Measurements from ENCODE around the gene EML2. TPM values are rescaled to one million over a fixed set of nuclear protein-coding genes. Genes with fewer than 3 reads are reported as not detected.

The EML2 gene
- total and polyA plus RNA-seq, 2 of the 4 experiments (the other 2 are of a cell fraction), result 11.8 to 25.3 TPM

- in situ Hi-C loops (cut with MboI; ENCODE audit: low sequenced_read_pairs), result no loop called here
- dilution Hi-C loops (cut with HindIII; ENCODE audit: low sequenced_read_pairs, unreplicated experiment), result no loop called here
- peak; percentile 73 for ATAC-seq (ENCODE audit: low read depth)
- H3K4me2 ChIP-seq (ENCODE audit: low read depth, low read length), result no peak overlapping the region
- no TSS peak for BruUV-seq (replicated peaks)
- no peak overlapping the region for H4K5ac ChIP-seq (ENCODE audit: low read depth, low read length)
- H3K23ac ChIP-seq (ENCODE audit: low read depth, low read length), result no peak overlapping the region
- no peak overlapping the region for H2AK5ac ChIP-seq (ENCODE audit: low read depth, low read length)
- POLR2A ChIA-PET (ENCODE audit: unreplicated experiment), result interaction anchor here (0.5 to 0.7 kb wide), 2 partner anchors 62 to 206 kb away, joined by 6 to 8 read pairs; partner anchors contain the start of gene QPCTL
- no peak overlapping the region for H2BK120ac ChIP-seq (ENCODE audit: low read depth, low read length)
- H3K4ac ChIP-seq (ENCODE audit: low read depth, low read length), result no peak overlapping the region
- H3K27ac ChIP-seq (ENCODE audit: insufficient read depth, low read length), result no peak overlapping the region
- no peak overlapping the region for H3K56ac ChIP-seq (ENCODE audit: extremely low read depth, insufficient read depth, low read length)
- H3K36me3 ChIP-seq (ENCODE audit: control insufficient read depth, insufficient read depth, low read length), result peaks cover 24% of the 10 kb centered on the region
- H3K9ac ChIP-seq (ENCODE audit: low read depth, low read length), result no peak overlapping the region
- H4K91ac ChIP-seq (ENCODE audit: insufficient read depth, low read depth, low read length), result no peak overlapping the region
- no peak overlapping the region for H3K18ac ChIP-seq (ENCODE audit: low read depth, low read length)
- H2BK20ac ChIP-seq (ENCODE audit: low read depth, low read length), result no peak overlapping the region
- no peak overlapping the region for H4K8ac ChIP-seq (ENCODE audit: low read depth in 2 of 2, low read length in 2 of 2)
- peak; percentile 96 for DNase-seq
- H2AK9ac ChIP-seq (replicated peaks; ENCODE audit: low read depth, low read length, poor library complexity), result no peak overlapping the region
- H3K14ac ChIP-seq (replicated peaks; ENCODE audit: low read depth, low read length), result no peak overlapping the region
- H4K20me1 ChIP-seq (ENCODE audit: insufficient read depth, low read length), result no peaks in the 10 kb centered on the region
- peaks cover 14% of the 10 kb centered on the region for H3K4me1 ChIP-seq (ENCODE audit: control insufficient read depth, insufficient read depth, low read length)
- no peak overlapping the region for H3K4me3 ChIP-seq (ENCODE audit: insufficient read depth, low read depth, low read length)
- WGBS, 2 experiments (ENCODE audit: extremely low coverage in 2 of 2, insufficient read length in 1 of 2), result no CpG with 5 or more reads among the region's 2 CpGs
- CTCF ChIA-PET, result interaction anchor here (0.9 to 1.3 kb wide), 3 partner anchors 9 to 13 kb away, joined by 3 to 4 read pairs (median 3); partner anchors contain the start of gene EML2
- intact Hi-C loops (cut with micrococcal nuclease), result no loop called here
- no peaks in the 10 kb centered on the region for H3K27me3 ChIP-seq (ENCODE audit: control insufficient read depth, insufficient read depth, low read length)
- H2BK5ac ChIP-seq (ENCODE audit: low read depth, low read length, poor library complexity, severe bottlenecking), result peak overlapping the region; percentile 20
- H2AFZ ChIP-seq (replicated peaks; ENCODE audit: low read length, poor library complexity), result no peak overlapping the region
- H3K79me1 ChIP-seq (ENCODE audit: low read depth in 1 of 2, low read length in 2 of 2), result peaks cover 8 to 20% of the 10 kb centered on the region in 2 experiments; a peak in 3 of 4 replicates
- H3K9me1 ChIP-seq (ENCODE audit: insufficient read depth, low read length), result peaks cover 15% of the 10 kb centered on the region
- no peak overlapping the region for H2BK15ac ChIP-seq (ENCODE audit: low read depth, low read length)
- H3K9me3 ChIP-seq (ENCODE audit: control insufficient read depth, insufficient read depth, low read length), result no peaks in the 10 kb centered on the region
- TF ChIP-seq FOS (IDR thresholded peaks at IDR 0.05; ENCODE audit: low read depth, low read length) (peak; percentile 80), MAFK (IDR thresholded peaks at IDR 0.05; ENCODE audit: low read depth, low read length) (peak; percentile 98), BHLHE40 (IDR thresholded peaks at IDR 0.05; ENCODE audit: low read depth, low read length) (peak; percentile 50; the same call in 1 of the 2 replicates), MAZ (IDR thresholded peaks at IDR 0.05; ENCODE audit: borderline replicate concordance, low read depth, low read length) (no peak)
These were observed 8.7 kb downstream of the EML2 start for GRCh38 chr19:45630463-45630862.
